ENCODE results near the gene PIK3IP1.

DNA sequence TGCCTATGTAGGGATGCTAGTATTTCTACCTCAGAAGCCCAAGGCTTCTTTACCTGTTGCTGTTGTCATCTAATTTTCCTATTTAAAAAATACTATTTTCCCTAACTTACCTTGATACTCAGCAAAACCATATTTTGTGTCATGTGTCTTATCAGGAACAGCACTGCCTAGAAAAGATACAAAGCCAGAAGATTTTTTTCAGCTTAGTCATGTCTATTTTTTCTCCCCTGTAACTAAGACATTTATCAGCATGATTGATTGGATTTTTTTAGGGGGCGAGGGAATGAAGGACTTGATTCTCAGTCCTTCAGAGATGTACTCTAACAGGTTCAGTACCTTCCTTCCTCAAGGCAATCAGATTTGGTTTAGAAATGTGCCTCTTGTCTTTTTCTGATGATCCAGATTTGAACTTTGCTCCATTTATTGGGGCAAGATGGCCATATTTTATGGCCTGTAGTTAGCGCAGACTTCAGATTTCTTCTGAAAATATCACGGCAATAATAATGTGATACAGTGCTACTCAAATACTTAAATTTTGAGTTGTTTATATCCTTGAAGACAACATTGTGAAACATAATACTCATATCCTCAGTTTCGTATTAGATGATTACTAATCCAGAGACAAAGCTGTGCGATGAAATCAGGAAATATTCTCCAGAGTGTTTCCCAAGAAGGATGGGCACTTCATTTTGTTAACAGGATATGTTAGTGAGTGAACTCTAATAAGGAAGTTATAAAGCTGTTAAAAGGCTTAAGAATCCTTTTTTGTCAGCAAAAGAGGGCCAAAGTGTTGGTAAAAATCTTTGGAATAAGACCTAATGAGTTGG lies 3.8 kb upstream of the PIK3IP1 start:
- TF ChIP-seq, protein P1, sequence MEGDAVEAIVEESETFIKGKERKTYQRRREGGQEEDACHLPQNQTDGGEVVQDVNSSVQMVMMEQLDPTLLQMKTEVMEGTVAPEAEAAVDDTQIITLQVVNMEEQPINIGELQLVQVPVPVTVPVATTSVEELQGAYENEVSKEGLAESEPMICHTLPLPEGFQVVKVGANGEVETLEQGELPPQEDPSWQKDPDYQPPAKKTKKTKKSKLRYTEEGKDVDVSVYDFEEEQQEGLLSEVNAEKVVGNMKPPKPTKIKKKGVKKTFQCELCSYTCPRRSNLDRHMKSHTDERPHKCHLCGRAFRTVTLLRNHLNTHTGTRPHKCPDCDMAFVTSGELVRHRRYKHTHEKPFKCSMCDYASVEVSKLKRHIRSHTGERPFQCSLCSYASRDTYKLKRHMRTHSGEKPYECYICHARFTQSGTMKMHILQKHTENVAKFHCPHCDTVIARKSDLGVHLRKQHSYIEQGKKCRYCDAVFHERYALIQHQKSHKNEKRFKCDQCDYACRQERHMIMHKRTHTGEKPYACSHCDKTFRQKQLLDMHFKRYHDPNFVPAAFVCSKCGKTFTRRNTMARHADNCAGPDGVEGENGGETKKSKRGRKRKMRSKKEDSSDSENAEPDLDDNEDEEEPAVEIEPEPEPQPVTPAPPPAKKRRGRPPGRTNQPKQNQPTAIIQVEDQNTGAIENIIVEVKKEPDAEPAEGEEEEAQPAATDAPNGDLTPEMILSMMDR (IDR thresholded peaks at IDR 0.05), result no peak
- no peak for TF ChIP-seq ZFX (IDR thresholded peaks at IDR 0.05; ENCODE audit: borderline replicate concordance)

All from 22Rv1 (cell line).